ENCODE results near the gene CDK3. TPM values are rescaled to one million over a fixed set of nuclear protein-coding genes. Genes with fewer than 3 reads are reported as not detected.

Gene CDK3
- polyA plus RNA-seq, 1 donor = 4.6 TPM

- no peak for DNase-seq (ENCODE audit: low read depth)
These were observed 13.7 kb downstream of the CDK3 start for GRCh38 chr17:76014100-76014924.

DNA sequence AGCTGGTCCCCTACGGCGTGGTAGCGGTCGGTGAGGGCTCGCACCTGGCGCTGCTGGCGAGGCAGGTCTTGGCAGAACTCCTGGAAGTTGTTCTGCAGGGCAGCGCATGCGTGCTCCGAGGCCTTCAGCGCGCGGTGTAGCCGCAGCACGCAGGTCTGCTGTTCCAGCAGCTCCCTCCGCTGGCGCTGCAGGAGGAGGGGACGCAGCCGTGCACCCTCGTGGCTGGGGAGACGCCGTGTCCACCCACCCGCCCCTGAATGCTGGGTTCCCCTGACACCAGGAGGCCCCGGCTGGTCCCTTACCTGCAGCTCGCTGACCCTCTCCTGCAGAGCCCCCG is 14.2 kb downstream of the CDK3 start:
- no peak for DNase-seq (ENCODE audit: low read depth)

DNA sequence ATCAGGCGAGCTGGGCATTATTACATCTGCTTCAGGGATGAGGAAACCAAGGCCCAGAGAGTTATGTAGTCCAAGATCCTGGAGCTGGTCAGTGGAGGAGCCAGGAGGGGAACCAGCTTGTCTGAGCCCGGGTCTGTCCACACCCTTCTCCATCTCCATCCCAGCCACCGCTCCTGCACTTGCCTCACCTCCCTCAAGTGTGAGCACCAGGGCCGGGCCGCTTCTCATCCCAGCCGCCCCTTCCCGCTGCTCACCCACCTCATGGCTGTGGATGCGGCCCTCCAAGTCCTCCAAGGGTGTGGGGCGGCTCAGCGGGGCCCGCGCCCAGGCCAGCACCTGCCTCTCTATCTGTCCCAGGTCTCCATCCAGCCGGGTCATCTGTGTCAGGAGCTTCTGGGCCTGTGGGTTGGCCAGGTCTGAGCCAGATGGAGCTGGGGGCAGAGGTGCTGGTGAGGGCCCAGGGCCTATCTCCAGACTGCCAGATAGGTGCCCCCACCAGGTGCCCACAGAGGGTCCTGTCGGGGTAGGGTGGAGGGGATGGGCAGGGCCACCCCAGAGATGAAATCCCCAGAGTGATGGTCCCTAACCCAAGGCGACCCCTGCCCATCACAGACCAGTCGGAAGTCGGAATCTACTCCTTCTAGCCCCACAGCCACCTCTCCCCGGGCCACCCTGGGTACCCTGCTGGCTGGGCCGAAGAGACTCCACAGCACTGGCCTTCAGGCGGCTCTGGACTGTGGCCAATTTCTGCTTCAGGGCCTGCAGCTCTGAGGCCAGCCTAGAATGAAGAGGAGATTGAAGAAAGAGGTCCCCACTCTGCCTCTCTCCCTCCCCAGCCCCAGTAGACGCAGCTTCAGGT is 17.1 kb downstream of the CDK3 start:
- DNase-seq (ENCODE audit: low read depth) = no peak

GRCh38 chr17:76018340-76018680 is 17.7 kb downstream of the CDK3 start:
- DNase-seq (ENCODE audit: low read depth) = no peak

DNA sequence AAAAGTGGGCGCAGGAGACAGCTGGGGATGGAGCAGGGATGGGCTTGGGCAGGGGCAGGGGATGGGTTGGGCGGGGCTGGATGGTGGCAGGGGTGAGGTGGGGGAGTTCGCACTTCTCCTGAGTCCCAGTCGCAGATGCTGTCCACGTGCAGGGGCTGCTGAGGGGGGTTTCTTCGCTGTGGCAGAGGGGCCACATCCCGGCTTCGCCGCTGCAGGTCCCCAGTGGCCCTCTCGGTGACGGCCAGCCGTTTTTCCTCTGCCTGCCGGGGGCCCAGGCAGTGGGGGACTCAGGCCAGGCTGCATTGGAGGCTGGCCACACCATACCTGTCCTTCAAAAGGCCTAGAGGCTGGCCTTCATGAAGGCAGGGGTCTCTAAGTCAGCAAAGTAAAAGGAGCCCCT is 18.1 kb downstream of the CDK3 start:
- no peak for DNase-seq (ENCODE audit: low read depth)

DNA sequence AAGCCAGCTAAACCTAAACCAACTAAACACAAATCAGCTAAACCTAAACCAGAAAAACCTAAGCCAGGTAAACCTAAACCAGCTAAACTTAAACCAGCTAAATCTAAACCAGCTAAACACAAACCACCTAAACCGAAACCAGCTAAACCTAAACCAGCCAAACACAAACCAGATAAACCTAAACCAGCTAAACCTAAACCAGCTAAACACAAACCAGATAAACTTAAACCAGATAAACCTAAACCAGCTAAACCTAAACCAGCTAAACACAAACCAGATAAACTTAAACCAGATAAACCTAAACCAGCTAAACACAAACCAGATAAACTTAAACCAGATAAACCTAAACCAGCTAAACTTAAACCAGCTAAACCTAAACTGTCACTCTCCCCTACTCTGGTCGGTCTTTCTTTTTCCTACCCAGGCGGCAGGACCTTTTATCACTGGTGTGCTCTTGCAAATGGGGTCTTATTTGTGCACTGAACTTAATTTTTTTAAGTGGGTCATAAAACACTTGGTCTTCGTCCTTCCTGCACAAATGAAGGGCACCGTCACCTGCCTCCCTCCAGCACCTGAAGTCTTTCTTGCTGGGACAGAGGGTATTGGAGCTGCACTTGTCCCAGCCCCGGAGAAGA is 19.3 kb downstream of the CDK3 start:
- DNase-seq (ENCODE audit: low read depth) = no peak

- no peak for DNase-seq (ENCODE audit: low read depth)
These were observed 21.6 kb downstream of the CDK3 start for GRCh38 chr17:76022285-76022684.

- no peak for DNase-seq (ENCODE audit: low read depth)
These were observed 22.6 kb downstream of the CDK3 start for GRCh38 chr17:76022973-76023899.

- no peak for DNase-seq (ENCODE audit: low read depth)
These were observed 23.2 kb downstream of the CDK3 start for GRCh38 chr17:76023900-76024237.

GRCh38 chr17:76024353-76024752 is 23.7 kb downstream of the CDK3 start:
- DNase-seq (ENCODE audit: low read depth) = no peak

DNA sequence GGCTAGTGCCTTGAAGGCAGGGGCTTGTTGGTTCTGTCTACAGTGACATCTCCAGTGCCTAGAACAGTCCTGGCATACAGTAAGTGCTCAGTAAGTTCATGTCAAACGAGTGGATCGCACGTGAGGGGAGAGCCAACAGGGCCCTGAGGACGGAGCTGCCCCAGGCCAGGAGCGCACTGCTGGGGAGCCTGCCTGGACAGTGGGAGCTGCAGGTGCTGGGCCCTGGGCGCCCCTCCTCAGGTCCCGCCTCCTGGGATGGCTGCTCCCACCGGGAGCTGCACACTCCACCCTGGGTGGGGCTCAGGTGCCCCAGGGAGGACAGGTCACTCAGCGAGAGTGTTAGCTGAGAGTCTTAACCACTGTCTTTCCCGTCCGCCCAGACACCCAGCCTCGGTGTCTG is 24.6 kb downstream of the CDK3 start:
- DNase-seq (ENCODE audit: low read depth) = no peak

DNA sequence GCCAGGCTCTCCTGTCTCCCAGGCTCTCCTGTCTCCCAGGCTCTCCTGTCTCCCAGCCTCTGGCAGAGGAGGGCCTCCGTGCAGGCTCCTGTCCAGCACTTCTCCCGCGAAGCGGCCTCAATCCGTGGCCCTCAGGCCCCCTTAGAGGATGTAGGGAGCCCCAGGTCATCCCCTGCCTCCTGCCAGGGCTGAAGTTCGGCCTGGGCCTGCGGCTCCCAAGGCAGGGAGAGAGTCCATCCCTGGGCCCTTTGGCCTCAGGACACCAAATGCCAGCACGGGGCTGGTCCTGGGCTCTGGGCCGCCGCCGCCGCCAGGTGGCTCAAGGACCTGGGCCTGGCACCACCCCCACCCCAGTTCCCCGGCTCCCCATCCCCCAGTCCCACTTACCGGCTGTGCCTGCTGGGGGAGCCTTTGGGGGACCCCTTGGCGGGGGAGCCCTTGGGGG is 26.1 kb downstream of the CDK3 start:
- DNase-seq (ENCODE audit: low read depth) = no peak

GRCh38 chr17:76027159-76027839 is 26.6 kb downstream of the CDK3 start, which contains the start of gene EVPL:
TSS of gene EVPL (minus strand) at chr17:76027306. CDS start at chr17:76027198, 108 bp downstream.
- DNase-seq (ENCODE audit: low read depth) = no peak

DNA sequence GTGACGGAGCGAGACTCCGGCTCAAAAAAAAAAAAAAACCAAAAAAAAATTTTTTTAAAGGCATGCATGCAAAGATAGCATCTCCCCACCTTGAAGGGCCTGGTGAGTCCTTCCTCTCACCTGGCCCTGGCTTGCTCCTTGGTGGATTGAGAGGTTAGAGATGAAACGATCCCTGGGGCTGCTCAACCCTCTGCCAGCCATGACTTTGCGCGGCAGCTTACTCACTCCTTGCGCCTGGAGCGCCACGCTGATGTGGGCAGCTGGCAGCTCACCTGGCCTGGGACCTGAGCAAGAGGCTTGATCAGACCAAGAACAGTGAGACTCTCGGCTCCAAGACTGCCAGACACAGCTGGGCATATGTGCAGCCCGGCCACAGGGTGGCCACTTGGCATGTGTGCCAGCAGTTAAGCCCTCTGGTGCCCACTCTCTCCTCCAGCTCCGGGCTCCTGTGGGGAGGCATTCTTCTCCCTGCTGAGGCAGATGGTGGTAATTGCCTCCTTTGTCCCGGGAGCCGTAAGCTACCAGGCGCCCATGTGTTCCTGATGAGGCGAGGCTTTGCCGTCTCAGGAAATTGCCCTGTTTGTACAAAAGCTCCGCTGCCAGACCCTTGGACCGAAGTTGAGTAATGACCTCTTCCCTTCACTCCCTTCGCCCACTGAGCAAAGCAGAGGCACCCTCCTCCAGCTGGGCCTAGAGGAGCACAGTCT is 31.6 kb downstream of the CDK3 start:
- no peak for DNase-seq (ENCODE audit: low read depth)

GRCh38 chr17:76032780-76033108 is 32.1 kb downstream of the CDK3 start:
- no peak for DNase-seq (ENCODE audit: low read depth)

- DNase-seq (ENCODE audit: low read depth) = no peak
These were observed 32.5 kb downstream of the CDK3 start for GRCh38 chr17:76033139-76033538.

- DNase-seq (ENCODE audit: low read depth) = no peak
These were observed 34.0 kb downstream of the CDK3 start for GRCh38 chr17:76034428-76035350.

- no peak for DNase-seq (ENCODE audit: low read depth)
These were observed 36.0 kb downstream of the CDK3 start for GRCh38 chr17:76036497-76037261.

- no peak for DNase-seq (ENCODE audit: low read depth)
These were observed 37.4 kb downstream of the CDK3 start for GRCh38 chr17:76038050-76038449.

Measured in forelimb muscle (tissue), 1 donor.